Measurements from ENCODE around the gene HAUS5. TPM values are rescaled to one million over a fixed set of nuclear protein-coding genes. Genes with fewer than 3 reads are reported as not detected.

HAUS5 gene
- total RNA-seq, 1 experiment from 2014 or later, result 25.9 TPM

- Histone ChIP-seq H3K4me3 (ENCODE audit: low read length) (peak overlapping the region; percentile 74), H3K27me3 (ENCODE audit: low read length) (no peaks in the 10 kb centered on the region), H3K36me3 (ENCODE audit: low read depth, low read length) (no peaks in the 10 kb centered on the region), H2AFZ (ENCODE audit: low read length) (peak overlapping the region; percentile 98), H3K9ac (ENCODE audit: low read length) (peak overlapping the region; percentile 66), H3K4me1 (ENCODE audit: insufficient read depth, low read length) (peaks cover 11% of the 10 kb centered on the region; the same call in 1 of the 2 replicates), H3K4me2 (ENCODE audit: low read length) (peak overlapping the region; percentile 98), H4K20me1 (ENCODE audit: low read length) (no peaks in the 10 kb centered on the region), H3K9me3 (ENCODE audit: low read length) (no peaks in the 10 kb centered on the region), H3F3A (ENCODE audit: low read length, unreplicated experiment) (no peaks in the 10 kb centered on the region), H3K27ac (ENCODE audit: low read length) (peak overlapping the region; percentile 47), H3K9me2 (replicated peaks; ENCODE audit: low read length) (no peaks in the 10 kb centered on the region), H3K79me2 (ENCODE audit: low read length) (peaks cover 4% of the 10 kb centered on the region)
- DNase-seq (peak; percentile 72), ATAC-seq (peak; percentile 49)
- no TSS peak for BruUV-seq (replicated peaks)
- TF ChIP-seq CTCF (conservative IDR thresholded peaks at IDR 0.05; ENCODE audit: low read depth, low read length), result no peak
- TF ChIP-seq EZH2phosphoT487 (IDR thresholded peaks at IDR 0.05; ENCODE audit: borderline replicate concordance, low read length), result no peak
- no peak for TF ChIP-seq EZH2 (IDR thresholded peaks at IDR 0.05; ENCODE audit: low read length, unreplicated experiment)
- ChIA-PET POLR2A (ENCODE audit: unreplicated experiment) (no interaction called here), CTCF (interaction anchor here (0.6 kb wide), 1 partner anchor 149 kb away, joined by 5 read pairs; no protein-coding TSS in a partner anchor)
- intact Hi-C loops (cut with micrococcal nuclease), result loop anchor here (5.0 kb wide), 1 partner anchor 131 kb away; the partner anchor contains the start of gene DMKN
These were observed 31.0 kb downstream of the HAUS5 start for GRCh38 chr19:35643255-35644205.

GRCh38 chr19:35644206-35644986 is 31.9 kb downstream of the HAUS5 start:
- ChIA-PET POLR2A (ENCODE audit: unreplicated experiment) (interaction anchor here (0.6 kb wide), 1 partner anchor 18 kb away, joined by 4 read pairs; no protein-coding TSS in a partner anchor), CTCF (interaction anchor here (0.5 kb wide), 1 partner anchor 58 kb away, joined by 3 read pairs; no protein-coding TSS in a partner anchor)
- intact Hi-C loops (cut with micrococcal nuclease), result loop anchor here (5.0 kb wide), 1 partner anchor 132 kb away; the partner anchor contains the start of gene DMKN
- DNase-seq (peak; percentile 91), ATAC-seq (peak; percentile 81)
- Histone ChIP-seq H2AFZ (ENCODE audit: low read length) (peak overlapping the region; percentile 98), H3K36me3 (ENCODE audit: low read depth, low read length) (no peaks in the 10 kb centered on the region), H3K9me2 (replicated peaks; ENCODE audit: low read length) (no peaks in the 10 kb centered on the region), H3K4me2 (ENCODE audit: low read length) (peak overlapping the region; percentile 98), H3K79me2 (ENCODE audit: low read length) (peaks cover 13% of the 10 kb centered on the region), H3K27ac (ENCODE audit: low read length) (no peak overlapping the region; the same call in 1 of the 2 replicates), H3K4me3 (ENCODE audit: low read length) (peak overlapping the region; percentile 74), H3K4me1 (ENCODE audit: insufficient read depth, low read length) (peaks cover 11% of the 10 kb centered on the region; the same call in 1 of the 2 replicates), H3K9me3 (ENCODE audit: low read length) (no peaks in the 10 kb centered on the region), H3F3A (ENCODE audit: low read length, unreplicated experiment) (no peaks in the 10 kb centered on the region), H4K20me1 (ENCODE audit: low read length) (no peaks in the 10 kb centered on the region), H3K9ac (ENCODE audit: low read length) (peak overlapping the region; percentile 66; the same call in 1 of the 2 replicates), H3K27me3 (ENCODE audit: low read length) (no peaks in the 10 kb centered on the region)
- no TSS peak for BruUV-seq (replicated peaks)
- TF ChIP-seq CTCF (conservative IDR thresholded peaks at IDR 0.05; ENCODE audit: low read depth, low read length) (no peak), EZH2phosphoT487 (IDR thresholded peaks at IDR 0.05; ENCODE audit: borderline replicate concordance, low read length) (no peak), EZH2 (IDR thresholded peaks at IDR 0.05; ENCODE audit: low read length, unreplicated experiment) (no peak)

Data from PC-3 (cell line).